Stimulated activated CD4-positive, alpha-beta T cell treated with anti-CD3 and anti-CD28 coated beads, Interleukin-15, amount 100 ng/mL, for 1 hour (primary cell): ENCODE measurements around the gene PRR22.
A peak's percentile ranks its signal among the peaks of the same experiment; 100 is the strongest.

Experiments
- DNase-seq, 2 donors: peaks; one replicate each; pipeline ENCODE4 v3.0.0-alpha.2; 2020; ENCODE audit warnings: low read depth in 1 of 2, low spot score in 1 of 2

Gene PRR22

GRCh38 chr19:5784581-5785147 lies at the start of gene PRR22:
Gene PRR22 (minus strand): TSS chr19:5784746. CDS start chr19:5784660, 86 bp downstream.
- DNase-seq, result no peak

- DNase-seq, result no peak
Observed at GRCh38 chr19:5832527-5833216, 48.1 kb upstream of the PRR22 start.

GRCh38 chr19:5832061-5832460 lies 47.5 kb upstream of the PRR22 start:
- DNase-seq, result no peak

- DNase-seq, result no peak
Observed at GRCh38 chr19:5831159-5831558, 46.6 kb upstream of the PRR22 start.

GRCh38 chr19:5829567-5830310 lies 45.2 kb upstream of the PRR22 start:
- DNase-seq, result no peak

GRCh38 chr19:5828661-5829566 lies 44.4 kb upstream of the PRR22 start:
- DNase-seq, result peak in 1 of 2 donors; percentile 8

GRCh38 chr19:5827891-5828660 lies 43.5 kb upstream of the PRR22 start:
- peak; percentile 87 to 93 for DNase-seq

- no peak for DNase-seq
Observed at GRCh38 chr19:5827342-5827890, 42.9 kb upstream of the PRR22 start.

GRCh38 chr19:5826531-5827341 lies 42.2 kb upstream of the PRR22 start:
- no peak for DNase-seq

GRCh38 chr19:5825178-5825577 lies 40.6 kb upstream of the PRR22 start:
- DNase-seq, result no peak

- DNase-seq, result no peak
Observed at GRCh38 chr19:5824751-5825150, 40.2 kb upstream of the PRR22 start.

GRCh38 chr19:5823579-5824281 lies 39.2 kb upstream of the PRR22 start:
- DNase-seq, result no peak

GRCh38 chr19:5822181-5822844 lies 37.8 kb upstream of the PRR22 start:
- no peak for DNase-seq

- no peak for DNase-seq
Observed at GRCh38 chr19:5821521-5822180, 37.1 kb upstream of the PRR22 start.

- no peak for DNase-seq
Observed at GRCh38 chr19:5820785-5821184, 36.2 kb upstream of the PRR22 start.

GRCh38 chr19:5818594-5818993 lies 34.0 kb upstream of the PRR22 start:
- DNase-seq, result no peak

GRCh38 chr19:5817218-5817617 lies 32.7 kb upstream of the PRR22 start:
- DNase-seq, result no peak

GRCh38 chr19:5814852-5815246 lies 30.3 kb upstream of the PRR22 start:
- DNase-seq, result no peak
